ENCODE results near the gene PEAK1. TPM values are rescaled to one million over a fixed set of nuclear protein-coding genes. Genes with fewer than 3 reads are reported as not detected.

PEAK1 gene, protein sequence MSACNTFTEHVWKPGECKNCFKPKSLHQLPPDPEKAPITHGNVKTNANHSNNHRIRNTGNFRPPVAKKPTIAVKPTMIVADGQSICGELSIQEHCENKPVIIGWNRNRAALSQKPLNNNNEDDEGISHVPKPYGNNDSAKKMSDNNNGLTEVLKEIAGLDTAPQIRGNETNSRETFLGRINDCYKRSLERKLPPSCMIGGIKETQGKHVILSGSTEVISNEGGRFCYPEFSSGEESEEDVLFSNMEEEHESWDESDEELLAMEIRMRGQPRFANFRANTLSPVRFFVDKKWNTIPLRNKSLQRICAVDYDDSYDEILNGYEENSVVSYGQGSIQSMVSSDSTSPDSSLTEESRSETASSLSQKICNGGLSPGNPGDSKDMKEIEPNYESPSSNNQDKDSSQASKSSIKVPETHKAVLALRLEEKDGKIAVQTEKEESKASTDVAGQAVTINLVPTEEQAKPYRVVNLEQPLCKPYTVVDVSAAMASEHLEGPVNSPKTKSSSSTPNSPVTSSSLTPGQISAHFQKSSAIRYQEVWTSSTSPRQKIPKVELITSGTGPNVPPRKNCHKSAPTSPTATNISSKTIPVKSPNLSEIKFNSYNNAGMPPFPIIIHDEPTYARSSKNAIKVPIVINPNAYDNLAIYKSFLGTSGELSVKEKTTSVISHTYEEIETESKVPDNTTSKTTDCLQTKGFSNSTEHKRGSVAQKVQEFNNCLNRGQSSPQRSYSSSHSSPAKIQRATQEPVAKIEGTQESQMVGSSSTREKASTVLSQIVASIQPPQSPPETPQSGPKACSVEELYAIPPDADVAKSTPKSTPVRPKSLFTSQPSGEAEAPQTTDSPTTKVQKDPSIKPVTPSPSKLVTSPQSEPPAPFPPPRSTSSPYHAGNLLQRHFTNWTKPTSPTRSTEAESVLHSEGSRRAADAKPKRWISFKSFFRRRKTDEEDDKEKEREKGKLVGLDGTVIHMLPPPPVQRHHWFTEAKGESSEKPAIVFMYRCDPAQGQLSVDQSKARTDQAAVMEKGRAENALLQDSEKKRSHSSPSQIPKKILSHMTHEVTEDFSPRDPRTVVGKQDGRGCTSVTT (N-terminal part only)
- 20.6 and 63.9 TPM in 2 replicates for total RNA-seq (2011; cell fraction: chromatin; rRNA removed; ENCODE audit: low replicate concordance)
- 14.5 and 18.3 TPM in 2 replicates for total RNA-seq (2011; cell fraction: nucleolus; rRNA removed)
- 21.4 and 26.1 TPM in 2 replicates for total RNA-seq (2011; cell fraction: nucleoplasm; rRNA removed)
- total RNA-seq (2014; rRNA removed): 10.8 and 11.8 TPM in 2 replicates
- total RNA-seq (2014; rRNA removed; fragmentation: Illumina TruSeq; extraction: Trizol): 15.9 and 16.7 TPM in 2 replicates
- total RNA-seq (2015; rRNA removed; fragmentation: Illumina TruSeq; extraction: Trizol): 12.9 and 16.3 TPM in 2 replicates
- total RNA-seq (2021): 21.6 and 22.4 TPM in 2 replicates
- polyA plus RNA-seq (2011; rRNA removed): 10.7 and 13.3 TPM in 2 replicates
- 5.1 and 7.8 TPM in 2 replicates for polyA plus RNA-seq (2011; cell fraction: cytosol; rRNA removed)
- polyA plus RNA-seq (2011; cell fraction: nucleus; rRNA removed): 16.4 and 24.9 TPM in 2 replicates
- polyA plus RNA-seq (2012): 9.7 and 10.6 TPM in 2 replicates
- 12.4 and 14.9 TPM in 2 replicates for polyA plus RNA-seq (2014; fragmentation: Illumina TruSeq; extraction: Trizol)
- polyA plus RNA-seq (2014; fragmentation: Nextera tagmentation; extraction: Ambion mirVana): 1 to 10 TPM in 1 of 2 experiments, under 1 TPM in 1; 0.99 to 1.4 TPM
- polyA plus RNA-seq (2014; rRNA removed): 6.9 and 9.2 TPM in 2 replicates
- 23.6 and 26.8 TPM in 2 replicates for polyA minus RNA-seq (2011; rRNA and poly(A)+ RNA removed)
- 15.6 and 16.8 TPM in 2 replicates for polyA minus RNA-seq (2011; cell fraction: cytosol; rRNA and poly(A)+ RNA removed)
- polyA minus RNA-seq (2011; cell fraction: nucleus; rRNA and poly(A)+ RNA removed): 18.3 and 24.5 TPM in 2 replicates
- Bru-seq, nascent RNA: percentile 71 among the genes with signal in this experiment
- percentile 78 among the genes with signal in this experiment for BruChase-seq, experiment 1, labeled RNA remaining after a 2-hour chase
- percentile 76 among the genes with signal in this experiment for BruChase-seq, experiment 2, labeled RNA remaining after a 6-hour chase
- long read RNA-seq, experiment 1, partial matches to known transcripts: 0 of 13 reads
- long read RNA-seq, experiment 1, other reads (novel, unspliced or antisense): 13 of 13 reads
- long read RNA-seq, experiment 2, partial matches to known transcripts: 0 of 9 reads
- long read RNA-seq, experiment 2, other reads (novel, unspliced or antisense): 9 of 9 reads
- long read RNA-seq, experiment 3, partial matches to known transcripts: 1 of 3 reads
- long read RNA-seq, experiment 3, other reads (novel, unspliced or antisense): 2 of 3 reads

DNA sequence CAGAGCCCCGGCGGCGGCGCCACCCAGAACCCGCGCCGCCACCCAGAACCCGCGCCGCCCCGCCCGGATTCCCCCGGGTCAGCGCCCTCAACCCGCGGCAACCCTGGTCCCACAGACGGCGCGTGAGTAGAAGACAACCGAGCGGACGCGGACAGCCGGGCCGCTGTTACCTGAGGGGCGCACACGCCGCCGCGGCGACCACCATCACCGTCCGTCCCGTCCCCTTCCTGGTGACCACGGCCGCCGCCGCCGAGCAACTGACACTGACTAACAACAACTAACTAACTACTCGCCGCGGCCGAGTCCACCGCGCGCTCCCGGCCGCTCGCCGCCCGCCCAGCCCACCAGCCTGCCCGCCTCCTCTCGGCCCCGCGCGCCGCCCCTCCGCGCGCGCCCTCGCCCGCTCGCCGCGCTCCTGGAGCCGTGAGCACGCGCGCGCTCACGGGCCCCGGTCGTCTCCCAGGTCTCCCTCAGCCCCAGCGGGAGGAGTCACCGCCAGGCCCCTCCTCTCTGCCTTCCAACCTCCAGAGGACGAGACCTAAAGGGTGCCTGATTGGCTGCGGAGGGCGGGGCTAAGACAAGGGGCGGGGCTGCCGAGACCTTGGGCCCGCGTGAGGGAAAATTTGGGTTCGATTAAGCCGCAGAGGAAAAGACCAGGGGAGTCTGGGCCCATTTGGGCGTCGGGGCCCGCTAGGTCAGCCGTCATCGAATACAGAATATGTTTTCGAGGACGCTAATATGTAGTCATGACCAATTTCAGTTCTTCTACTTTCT, at the start of gene PEAK1:
Gene PEAK1, minus strand, starts transcription at position 269 of the 774 bp plus-strand sequence. CDS start 238,178 bp downstream, outside the sequence.
- H3K79me2 ChIP-seq (ENCODE audit: control insufficient read depth, insufficient read depth, low read length): peaks cover 89% of the 10 kb centered on the region
- peak within 1 kb of the TSS; percentile 99 for H2AFZ ChIP-seq (ENCODE audit: low read depth, low read length)
- ChIA-PET POLR2A (interaction anchor here (0.6 to 1.6 kb wide), 3 partner anchors 10 to 22 kb away, joined by 3 to 8 read pairs (median 4); no protein-coding TSS in a partner anchor), CTCF (ENCODE audit: low intra/inter-chr PET ratio) (interaction anchor here (0.7 kb wide), 1 partner anchor 1095 kb away, joined by 4 read pairs; no protein-coding TSS in a partner anchor)
- peak; percentile 78 for FAIRE-seq
- no peaks in the 10 kb centered on the region for H3K27me3 ChIP-seq (ENCODE audit: control insufficient read depth in 2 of 2, insufficient read depth in 2 of 2, low read length in 2 of 2)
- peaks cover 1% of the 10 kb centered on the region; the same call in 2 of the 3 replicates for H3K36me3 ChIP-seq (ENCODE audit: control insufficient read depth, insufficient read depth, low read length)
- H4K20me1 ChIP-seq (replicated peaks; ENCODE audit: control insufficient read depth, insufficient read depth, low read length): no peaks in the 10 kb centered on the region
- H3K27ac ChIP-seq (ENCODE audit: extremely low read depth, low read depth, low read length): peak within 1 kb of the TSS; percentile 98
- in situ Hi-C loops (cut with MboI): no loop called here
- peaks cover 18 to 38% of the 10 kb centered on the region in 2 experiments; a peak in 4 of 5 replicates for H3K4me1 ChIP-seq (replicated peaks in 1 of 2; ENCODE audit: control insufficient read depth in 2 of 2, insufficient read depth in 2 of 2, low read length in 2 of 2)
- WGBS (ENCODE audit: insufficient coverage, low coverage, missing lambda C conversion rate): 0% methylated on average over 57 of the region's 92 CpGs
- peak; percentile 95 for ATAC-seq
- H3K4me2 ChIP-seq (ENCODE audit: insufficient read depth, low read length): peak within 1 kb of the TSS; percentile 96
- peak; percentile 93 to 99 (median 94) for DNase-seq (ENCODE audit: extremely low read depth in 1 of 4, low spot score in 3 of 4)
- intact Hi-C loops (cut with micrococcal nuclease): loop anchor here (5.0 kb wide), 1 partner anchor 77 kb away; no protein-coding TSS in a partner anchor
- no peaks in the 10 kb centered on the region for H3K9me3 ChIP-seq (replicated peaks; ENCODE audit: control insufficient read depth, insufficient read depth, low read depth, low read length)
- H3K4me3 ChIP-seq: peak within 1 kb of the TSS; percentile 94
- peak within 1 kb of the TSS; percentile 93 to 96 for H3K9ac ChIP-seq (ENCODE audit: insufficient read depth in 1 of 2, low read depth in 2 of 2, low read length in 2 of 2)
- BruUV-seq (replicated peaks): no TSS peak
- H3K9me1 ChIP-seq (ENCODE audit: control insufficient read depth, insufficient read depth, low read length): no peaks in the 10 kb centered on the region
- TF ChIP-seq, protein P1, sequence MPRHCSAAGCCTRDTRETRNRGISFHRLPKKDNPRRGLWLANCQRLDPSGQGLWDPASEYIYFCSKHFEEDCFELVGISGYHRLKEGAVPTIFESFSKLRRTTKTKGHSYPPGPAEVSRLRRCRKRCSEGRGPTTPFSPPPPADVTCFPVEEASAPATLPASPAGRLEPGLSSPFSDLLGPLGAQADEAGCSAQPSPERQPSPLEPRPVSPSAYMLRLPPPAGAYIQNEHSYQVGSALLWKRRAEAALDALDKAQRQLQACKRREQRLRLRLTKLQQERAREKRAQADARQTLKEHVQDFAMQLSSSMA (CRISPR knock-in tag; IDR thresholded peaks at IDR 0.05): peak; percentile 62; the same call in 1 of the 2 replicates
- TF ChIP-seq, protein P2, sequence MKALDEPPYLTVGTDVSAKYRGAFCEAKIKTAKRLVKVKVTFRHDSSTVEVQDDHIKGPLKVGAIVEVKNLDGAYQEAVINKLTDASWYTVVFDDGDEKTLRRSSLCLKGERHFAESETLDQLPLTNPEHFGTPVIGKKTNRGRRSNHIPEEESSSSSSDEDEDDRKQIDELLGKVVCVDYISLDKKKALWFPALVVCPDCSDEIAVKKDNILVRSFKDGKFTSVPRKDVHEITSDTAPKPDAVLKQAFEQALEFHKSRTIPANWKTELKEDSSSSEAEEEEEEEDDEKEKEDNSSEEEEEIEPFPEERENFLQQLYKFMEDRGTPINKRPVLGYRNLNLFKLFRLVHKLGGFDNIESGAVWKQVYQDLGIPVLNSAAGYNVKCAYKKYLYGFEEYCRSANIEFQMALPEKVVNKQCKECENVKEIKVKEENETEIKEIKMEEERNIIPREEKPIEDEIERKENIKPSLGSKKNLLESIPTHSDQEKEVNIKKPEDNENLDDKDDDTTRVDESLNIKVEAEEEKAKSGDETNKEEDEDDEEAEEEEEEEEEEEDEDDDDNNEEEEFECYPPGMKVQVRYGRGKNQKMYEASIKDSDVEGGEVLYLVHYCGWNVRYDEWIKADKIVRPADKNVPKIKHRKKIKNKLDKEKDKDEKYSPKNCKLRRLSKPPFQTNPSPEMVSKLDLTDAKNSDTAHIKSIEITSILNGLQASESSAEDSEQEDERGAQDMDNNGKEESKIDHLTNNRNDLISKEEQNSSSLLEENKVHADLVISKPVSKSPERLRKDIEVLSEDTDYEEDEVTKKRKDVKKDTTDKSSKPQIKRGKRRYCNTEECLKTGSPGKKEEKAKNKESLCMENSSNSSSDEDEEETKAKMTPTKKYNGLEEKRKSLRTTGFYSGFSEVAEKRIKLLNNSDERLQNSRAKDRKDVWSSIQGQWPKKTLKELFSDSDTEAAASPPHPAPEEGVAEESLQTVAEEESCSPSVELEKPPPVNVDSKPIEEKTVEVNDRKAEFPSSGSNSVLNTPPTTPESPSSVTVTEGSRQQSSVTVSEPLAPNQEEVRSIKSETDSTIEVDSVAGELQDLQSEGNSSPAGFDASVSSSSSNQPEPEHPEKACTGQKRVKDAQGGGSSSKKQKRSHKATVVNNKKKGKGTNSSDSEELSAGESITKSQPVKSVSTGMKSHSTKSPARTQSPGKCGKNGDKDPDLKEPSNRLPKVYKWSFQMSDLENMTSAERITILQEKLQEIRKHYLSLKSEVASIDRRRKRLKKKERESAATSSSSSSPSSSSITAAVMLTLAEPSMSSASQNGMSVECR (CRISPR knock-in tag; IDR thresholded peaks at IDR 0.05): peak; percentile 24; the same call in 1 of the 2 replicates
- no peak for TF ChIP-seq CC2D1A (IDR thresholded peaks at IDR 0.05)
- TF ChIP-seq SMAD4 (CRISPR knock-in tag; conservative IDR thresholded peaks at IDR 0.05): peak; percentile 87
- no peak for TF ChIP-seq TEAD4 (IDR thresholded peaks at IDR 0.05; ENCODE audit: low read length)
- TF ChIP-seq TEAD4 (CRISPR knock-in tag; IDR thresholded peaks at IDR 0.05; ENCODE audit: borderline replicate concordance): no peak

Data from K562 (cell line).